Measurements from ENCODE around the gene ST14. TPM values are rescaled to one million over a fixed set of nuclear protein-coding genes. Genes with fewer than 3 reads are reported as not detected.
"Not testable (repeated sequence)": the region's sequence is repeated elsewhere in the genome, so short reads cannot be mapped to it uniquely, and the experiment has no call there.

ST14 gene
- total RNA-seq, 1 experiment from 2014 or later, result 141 TPM

DNA sequence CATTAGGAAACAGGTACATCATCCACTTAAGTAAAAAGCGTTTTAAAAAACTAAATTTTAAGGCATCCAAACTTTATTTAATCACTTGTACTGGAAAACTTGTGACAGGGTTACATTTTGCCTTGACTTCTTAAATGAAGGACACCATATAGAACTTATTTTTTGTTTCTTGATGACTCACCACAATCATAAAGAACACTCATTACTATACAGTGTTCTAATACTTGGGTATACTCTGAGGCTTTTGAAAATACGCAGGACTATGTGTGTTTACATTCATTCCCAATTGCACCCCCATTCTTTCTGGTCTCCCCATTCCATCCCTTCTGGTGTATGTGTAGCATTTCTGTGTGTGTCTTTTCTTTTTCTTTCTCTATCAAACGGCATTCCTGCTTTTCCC lies 85.3 kb downstream of the ST14 start:
- Histone ChIP-seq H3K4me1 (replicated peaks; ENCODE audit: insufficient read depth) (no peaks in the 10 kb centered on the region), H3K36me3 (ENCODE audit: low read depth) (no peaks in the 10 kb centered on the region), H3K27me3 (ENCODE audit: insufficient read depth, low read depth) (no peaks in the 10 kb centered on the region), H3K9me3 (ENCODE audit: insufficient read depth, low read depth) (no peaks in the 10 kb centered on the region), H3K4me3 (no peak overlapping the region), H3K4me2 (no peak overlapping the region), H3K79me2 (ENCODE audit: low read depth) (no peaks in the 10 kb centered on the region), H4K20me1 (ENCODE audit: insufficient read depth) (no peaks in the 10 kb centered on the region), H3F3A (ENCODE audit: insufficient read depth, low read depth) (0 out of 2 replicates have a peak, but pooled peaks cover 6% of the 10 kb centered on the region), H3K9me2 (ENCODE audit: insufficient read depth) (no peaks in the 10 kb centered on the region), H3K27ac (no peak overlapping the region), H2AFZ (no peak overlapping the region)
- no peak for DNase-seq
- intact Hi-C loops (cut with micrococcal nuclease; ENCODE audit: unreplicated experiment), result no loop called here
- CTCF ChIA-PET, result no interaction called here
- BruUV-seq (replicated peaks), result no TSS peak
- POLR2A ChIA-PET (ENCODE audit: unreplicated experiment), result no interaction called here
- TF ChIP-seq, protein P1, sequence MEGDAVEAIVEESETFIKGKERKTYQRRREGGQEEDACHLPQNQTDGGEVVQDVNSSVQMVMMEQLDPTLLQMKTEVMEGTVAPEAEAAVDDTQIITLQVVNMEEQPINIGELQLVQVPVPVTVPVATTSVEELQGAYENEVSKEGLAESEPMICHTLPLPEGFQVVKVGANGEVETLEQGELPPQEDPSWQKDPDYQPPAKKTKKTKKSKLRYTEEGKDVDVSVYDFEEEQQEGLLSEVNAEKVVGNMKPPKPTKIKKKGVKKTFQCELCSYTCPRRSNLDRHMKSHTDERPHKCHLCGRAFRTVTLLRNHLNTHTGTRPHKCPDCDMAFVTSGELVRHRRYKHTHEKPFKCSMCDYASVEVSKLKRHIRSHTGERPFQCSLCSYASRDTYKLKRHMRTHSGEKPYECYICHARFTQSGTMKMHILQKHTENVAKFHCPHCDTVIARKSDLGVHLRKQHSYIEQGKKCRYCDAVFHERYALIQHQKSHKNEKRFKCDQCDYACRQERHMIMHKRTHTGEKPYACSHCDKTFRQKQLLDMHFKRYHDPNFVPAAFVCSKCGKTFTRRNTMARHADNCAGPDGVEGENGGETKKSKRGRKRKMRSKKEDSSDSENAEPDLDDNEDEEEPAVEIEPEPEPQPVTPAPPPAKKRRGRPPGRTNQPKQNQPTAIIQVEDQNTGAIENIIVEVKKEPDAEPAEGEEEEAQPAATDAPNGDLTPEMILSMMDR (conservative IDR thresholded peaks at IDR 0.05), result no peak
- no peak for TF ChIP-seq EZH2 (IDR thresholded peaks at IDR 0.05; ENCODE audit: low read depth)

DNA sequence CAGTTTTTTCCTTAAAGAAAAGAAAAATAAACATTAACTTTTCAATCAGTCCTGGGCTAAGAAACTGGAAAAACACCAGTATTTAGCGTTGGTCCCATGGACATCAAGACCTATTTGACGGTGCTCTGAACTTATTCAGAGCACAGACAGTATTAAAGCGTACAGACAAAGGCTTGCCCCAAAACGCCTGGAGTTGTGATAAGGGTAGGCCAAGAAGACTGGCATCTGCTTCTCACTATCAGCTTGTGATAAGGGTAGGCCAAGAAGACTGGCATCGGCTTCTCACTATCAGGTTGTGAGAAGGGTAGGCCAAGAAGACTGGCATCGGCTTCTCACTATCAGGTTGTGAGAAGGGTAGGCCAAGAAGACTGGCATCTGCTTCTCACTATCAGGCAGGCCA lies 85.8 kb downstream of the ST14 start:
- H3K27ac ChIP-seq; H2AFZ ChIP-seq; H3K4me3 ChIP-seq; H3F3A ChIP-seq (ENCODE audit: insufficient read depth, low read depth); POLR2A ChIA-PET (ENCODE audit: unreplicated experiment); DNase-seq; H3K79me2 ChIP-seq (ENCODE audit: low read depth); H3K36me3 ChIP-seq (ENCODE audit: low read depth); H4K20me1 ChIP-seq (ENCODE audit: insufficient read depth); H3K27me3 ChIP-seq (ENCODE audit: insufficient read depth, low read depth); H3K4me1 ChIP-seq (replicated peaks; ENCODE audit: insufficient read depth); intact Hi-C loops (cut with micrococcal nuclease; ENCODE audit: unreplicated experiment); H3K9me2 ChIP-seq (ENCODE audit: insufficient read depth); BruUV-seq (replicated peaks); H3K9me3 ChIP-seq (ENCODE audit: insufficient read depth, low read depth); H3K4me2 ChIP-seq: not testable (repeated sequence)
- CTCF ChIA-PET, result interaction anchor here (0.6 kb wide), 1 partner anchor 22 kb away, joined by 10 read pairs; no protein-coding TSS in a partner anchor

DNA sequence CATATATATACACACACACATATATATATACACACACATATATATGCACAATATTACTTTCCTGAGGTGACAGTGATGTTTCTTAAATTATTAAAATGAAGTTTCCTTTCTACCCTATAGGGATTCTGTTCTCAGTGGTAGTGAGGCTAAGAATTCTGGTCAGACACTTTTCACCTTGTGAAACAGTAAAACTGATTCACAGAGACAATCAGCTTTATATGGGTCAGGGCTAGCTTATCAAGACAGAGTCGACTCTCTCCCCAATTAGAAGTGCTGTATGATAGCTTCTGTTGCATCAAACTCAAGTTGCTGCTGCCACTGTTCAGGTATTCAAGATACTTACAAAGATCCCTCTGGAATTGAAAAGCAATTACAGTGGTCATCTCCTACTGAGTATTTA lies 86.7 kb downstream of the ST14 start:
- BruUV-seq (replicated peaks), result no TSS peak
- intact Hi-C loops (cut with micrococcal nuclease; ENCODE audit: unreplicated experiment), result no loop called here
- Histone ChIP-seq H3F3A (ENCODE audit: insufficient read depth, low read depth) (0 out of 2 replicates have a peak, but pooled peaks cover 6% of the 10 kb centered on the region), H3K4me1 (replicated peaks; ENCODE audit: insufficient read depth) (no peaks in the 10 kb centered on the region), H2AFZ (no peak overlapping the region), H3K36me3 (ENCODE audit: low read depth) (no peaks in the 10 kb centered on the region), H3K79me2 (ENCODE audit: low read depth) (peaks cover 7% of the 10 kb centered on the region; the same call in 1 of the 2 replicates), H3K27me3 (ENCODE audit: insufficient read depth, low read depth) (no peaks in the 10 kb centered on the region), H3K9me3 (ENCODE audit: insufficient read depth, low read depth) (no peaks in the 10 kb centered on the region), H4K20me1 (ENCODE audit: insufficient read depth) (no peaks in the 10 kb centered on the region), H3K27ac (no peak overlapping the region), H3K9me2 (ENCODE audit: insufficient read depth) (no peaks in the 10 kb centered on the region), H3K4me3 (no peak overlapping the region), H3K4me2 (no peak overlapping the region)
- ChIA-PET CTCF (interaction anchor here (0.6 kb wide), 1 partner anchor 22 kb away, joined by 10 read pairs; no protein-coding TSS in a partner anchor), POLR2A (ENCODE audit: unreplicated experiment) (no interaction called here)
- DNase-seq, result no peak
- TF ChIP-seq EZH2 (IDR thresholded peaks at IDR 0.05; ENCODE audit: low read depth), result no peak
- TF ChIP-seq, protein P1 (conservative IDR thresholded peaks at IDR 0.05), result no peak

DNA sequence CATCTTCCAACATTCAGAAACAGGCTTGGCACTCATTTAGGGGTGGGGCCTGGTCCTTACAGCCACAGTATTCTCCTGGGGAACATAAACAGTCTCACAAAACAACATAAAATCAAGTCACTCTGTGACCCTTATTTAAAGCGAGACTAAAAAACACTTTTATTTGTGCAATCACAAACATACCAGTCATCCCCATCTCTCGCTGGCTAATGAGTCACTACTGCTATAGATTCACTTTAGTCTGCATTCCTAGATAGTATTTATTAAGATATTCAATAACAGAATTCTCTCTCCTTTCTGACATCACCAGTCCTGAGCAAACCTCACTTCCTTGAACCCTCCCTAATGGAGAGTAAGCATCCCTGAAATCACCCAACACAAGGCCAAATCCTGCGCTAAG lies 87.2 kb downstream of the ST14 start:
- BruUV-seq (replicated peaks), result no TSS peak
- DNase-seq, result no peak

More for the DNA sequence above, 87.2 kb downstream of the ST14 start:
- H2AFZ ChIP-seq, result no peak overlapping the region
- H3K4me3 ChIP-seq, result no peak overlapping the region
- TF ChIP-seq, protein P1 (conservative IDR thresholded peaks at IDR 0.05), result no peak
- TF ChIP-seq EZH2 (IDR thresholded peaks at IDR 0.05; ENCODE audit: low read depth), result no peak
- H3K9me2 ChIP-seq (ENCODE audit: insufficient read depth), result no peaks in the 10 kb centered on the region
- no peaks in the 10 kb centered on the region for H4K20me1 ChIP-seq (ENCODE audit: insufficient read depth)
- POLR2A ChIA-PET (ENCODE audit: unreplicated experiment), result no interaction called here
- H3K9me3 ChIP-seq (ENCODE audit: insufficient read depth, low read depth), result no peaks in the 10 kb centered on the region
- intact Hi-C loops (cut with micrococcal nuclease; ENCODE audit: unreplicated experiment), result no loop called here
- H3K27ac ChIP-seq, result no peak overlapping the region
- H3K27me3 ChIP-seq (ENCODE audit: insufficient read depth, low read depth), result no peaks in the 10 kb centered on the region
- CTCF ChIA-PET, result no interaction called here
- no peaks in the 10 kb centered on the region for H3K4me1 ChIP-seq (replicated peaks; ENCODE audit: insufficient read depth)
- H3K36me3 ChIP-seq (ENCODE audit: low read depth), result no peaks in the 10 kb centered on the region
- H3K79me2 ChIP-seq (ENCODE audit: low read depth), result peaks cover 10% of the 10 kb centered on the region; the same call in 1 of the 2 replicates
- no peak overlapping the region for H3K4me2 ChIP-seq
- 0 out of 2 replicates have a peak, but pooled peaks cover 6% of the 10 kb centered on the region for H3F3A ChIP-seq (ENCODE audit: insufficient read depth, low read depth)
